Posterior cingulate gyrus (tissue), 11 donors: Measurements from ENCODE around the gene SUGCT.
A peak's percentile ranks its signal among the peaks of the same experiment; 100 is the strongest.

Source experiments
- DNase-seq, 10 donors: peaks; one replicate each; pipeline versions ENCODE4 v3.0.0 to v3.0.0-alpha.2; 2020 to 2021; ENCODE audit warnings: mixed read lengths in 3 of 10
- intact Hi-C: fragments of 100-400 bp; cut with DNase I; formaldehyde crosslinking; loops from one replicate; pipeline ENCODE4 v1.15.1; 2023

Gene SUGCT

GRCh38 chr7:40698921-40699260 lies 564.1 kb downstream of the SUGCT start:
- no peak for DNase-seq
- intact Hi-C loops, result no loop called here

- DNase-seq, result peak in 1 of 10 donors; percentile 59
- intact Hi-C loops, result no loop called here
Observed at GRCh38 chr7:40700653-40701421, 566.0 kb downstream of the SUGCT start.

GRCh38 chr7:40701836-40702551 lies 567.2 kb downstream of the SUGCT start:
- DNase-seq, result no peak
- intact Hi-C loops, result no loop called here

- DNase-seq, result no peak
Observed at GRCh38 chr7:40704172-40704571, 569.4 kb downstream of the SUGCT start.

GRCh38 chr7:40706829-40707228 lies 572.0 kb downstream of the SUGCT start:
- intact Hi-C loops, result no loop called here
- no peak for DNase-seq

More at GRCh38 chr7:40704172-40704571, 569.4 kb downstream of the SUGCT start:
- intact Hi-C loops, result no loop called here

GRCh38 chr7:40709062-40709964 lies 574.5 kb downstream of the SUGCT start:
- intact Hi-C loops, result no loop called here
- no peak for DNase-seq

- no peak for DNase-seq
- intact Hi-C loops, result no loop called here
Observed at GRCh38 chr7:40711706-40712105, 576.9 kb downstream of the SUGCT start.

GRCh38 chr7:40714363-40715052 lies 579.7 kb downstream of the SUGCT start:
- intact Hi-C loops, result no loop called here
- DNase-seq, result no peak

GRCh38 chr7:40715053-40715430 lies 580.2 kb downstream of the SUGCT start:
- intact Hi-C loops, result no loop called here
- DNase-seq, result no peak

GRCh38 chr7:40716052-40716451 lies 581.2 kb downstream of the SUGCT start:
- no peak for DNase-seq
- intact Hi-C loops, result no loop called here

GRCh38 chr7:40717242-40717641 lies 582.4 kb downstream of the SUGCT start:
- intact Hi-C loops, result no loop called here
- peak in 2 of 10 donors; percentile 43 to 77 for DNase-seq

- intact Hi-C loops, result no loop called here
- DNase-seq, result no peak
Observed at GRCh38 chr7:40720416-40720815, 585.6 kb downstream of the SUGCT start.

- intact Hi-C loops, result no loop called here
- no peak for DNase-seq
Observed at GRCh38 chr7:40721342-40721949, 586.6 kb downstream of the SUGCT start.

GRCh38 chr7:40722242-40722641 lies 587.4 kb downstream of the SUGCT start:
- no peak for DNase-seq
- intact Hi-C loops, result no loop called here

- intact Hi-C loops, result no loop called here
- DNase-seq, result no peak
Observed at GRCh38 chr7:40723829-40724228, 589.0 kb downstream of the SUGCT start.

- DNase-seq, result no peak
Observed at GRCh38 chr7:40726559-40726958, 591.8 kb downstream of the SUGCT start.

GRCh38 chr7:40733114-40733513 lies 598.3 kb downstream of the SUGCT start:
- intact Hi-C loops, result no loop called here
- no peak for DNase-seq

More at GRCh38 chr7:40726559-40726958, 591.8 kb downstream of the SUGCT start:
- intact Hi-C loops, result no loop called here

GRCh38 chr7:40733578-40733977 lies 598.8 kb downstream of the SUGCT start:
- DNase-seq, result no peak
- intact Hi-C loops, result no loop called here

- intact Hi-C loops, result no loop called here
Observed at GRCh38 chr7:40739257-40739656, 604.5 kb downstream of the SUGCT start.

GRCh38 chr7:40742270-40742669 lies 607.5 kb downstream of the SUGCT start:
- intact Hi-C loops, result no loop called here
- no peak for DNase-seq

More at GRCh38 chr7:40739257-40739656, 604.5 kb downstream of the SUGCT start:
- no peak for DNase-seq
